IPS-18a (cell line): Measurements from ENCODE around the gene UBAP1.
"Not testable (repeated sequence)": the region's sequence is repeated elsewhere in the genome, so short reads cannot be mapped to it uniquely, and the experiment has no call there.

Source experiments
- H3K27ac ChIP-seq: one replicate; pipeline ENCODE4 v1.5.1; 2013; ENCODE audit warnings: low read length
- H3K27me3 ChIP-seq: one replicate; pipeline ENCODE4 v1.6.1; 2013; ENCODE audit warnings: mild to moderate bottlenecking, low read length; ENCODE audit not compliant: control insufficient read depth, insufficient read depth
- H3K36me3 ChIP-seq: one replicate; pipeline ENCODE4 v1.6.1; 2013; ENCODE audit warnings: low read depth, low read length; ENCODE audit not compliant: control insufficient read depth
- H3K4me1 ChIP-seq: one replicate; pipeline ENCODE4 v1.6.1; 2013; ENCODE audit warnings: low read depth, low read length; ENCODE audit not compliant: control insufficient read depth
- H3K4me3 ChIP-seq: one replicate; pipeline ENCODE4 v1.5.1; 2013; ENCODE audit warnings: low read length
- H3K9ac ChIP-seq: one replicate; pipeline ENCODE4 v1.6.1; 2013; ENCODE audit warnings: mild to moderate bottlenecking, low read length, moderate library complexity
- H3K9me3 ChIP-seq: one replicate; pipeline ENCODE4 v1.6.1; 2013; ENCODE audit warnings: low read depth, low read length; ENCODE audit not compliant: control insufficient read depth

The UBAP1 gene

GRCh38 chr9:34187891-34188240 is 9.0 kb downstream of the UBAP1 start:
- Histone ChIP-seq H3K9me3 (no peaks in the 10 kb centered on the region), H3K9ac (no peak overlapping the region), H3K27me3 (no peaks in the 10 kb centered on the region), H3K4me1 (peaks cover 4% of the 10 kb centered on the region), H3K4me3 (no peak overlapping the region), H3K36me3 (peaks cover 4% of the 10 kb centered on the region), H3K27ac (no peak overlapping the region)

- Histone ChIP-seq H3K9ac (no peak overlapping the region), H3K4me3 (no peak overlapping the region), H3K4me1 (peaks cover 4% of the 10 kb centered on the region), H3K27ac (no peak overlapping the region), H3K36me3 (no peaks in the 10 kb centered on the region), H3K27me3 (no peaks in the 10 kb centered on the region), H3K9me3 (no peaks in the 10 kb centered on the region)
Observed at GRCh38 chr9:34190996-34191892, 12.4 kb downstream of the UBAP1 start.

GRCh38 chr9:34195143-34195542 is 16.3 kb downstream of the UBAP1 start:
- no peak overlapping the region for H3K27ac ChIP-seq
- no peak overlapping the region for H3K4me3 ChIP-seq
- H3K9ac ChIP-seq: no peak overlapping the region
- H3K4me1 ChIP-seq: peaks cover 20% of the 10 kb centered on the region
- no peaks in the 10 kb centered on the region for H3K9me3 ChIP-seq
- no peaks in the 10 kb centered on the region for H3K36me3 ChIP-seq
- no peaks in the 10 kb centered on the region for H3K27me3 ChIP-seq

DNA sequence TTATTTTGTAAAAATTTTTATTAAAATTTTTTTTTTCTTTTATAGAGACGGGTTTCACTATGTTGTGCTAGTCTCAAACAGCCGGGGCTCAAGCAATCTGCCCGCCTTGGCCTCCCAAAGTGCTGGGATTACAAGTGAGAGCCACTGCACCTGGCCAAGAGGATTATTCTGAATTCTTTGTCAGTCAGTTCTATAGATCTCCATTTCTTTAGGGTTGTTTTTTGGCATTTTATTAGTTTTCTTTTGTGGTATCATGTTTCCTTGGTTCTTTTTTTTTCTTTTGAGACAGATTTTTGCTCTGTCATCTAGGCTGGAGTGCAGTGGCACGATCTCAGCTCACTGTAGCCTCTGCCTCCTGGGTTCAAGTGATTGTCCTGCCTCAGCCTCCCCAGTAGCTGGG is 18.4 kb downstream of the UBAP1 start:
- not testable (repeated sequence) for H3K36me3 ChIP-seq, H3K9me3 ChIP-seq, H3K4me3 ChIP-seq, H3K27me3 ChIP-seq, H3K9ac ChIP-seq, H3K27ac ChIP-seq
- peaks cover 16% of the 10 kb centered on the region for H3K4me1 ChIP-seq

- Histone ChIP-seq H3K27ac (peak overlapping the region; percentile 71), H3K4me1 (peaks cover 16% of the 10 kb centered on the region), H3K4me3 (peak overlapping the region; percentile 6), H3K9ac (peak overlapping the region; percentile 19), H3K27me3 (no peaks in the 10 kb centered on the region), H3K36me3 (no peaks in the 10 kb centered on the region), H3K9me3 (no peaks in the 10 kb centered on the region)
Observed at GRCh38 chr9:34197756-34198711, 19.2 kb downstream of the UBAP1 start.

GRCh38 chr9:34200092-34200491 is 21.2 kb downstream of the UBAP1 start:
- Histone ChIP-seq H3K9me3 (no peaks in the 10 kb centered on the region), H3K9ac (no peak overlapping the region), H3K27me3 (no peaks in the 10 kb centered on the region), H3K27ac (no peak overlapping the region), H3K4me1 (peaks cover 16% of the 10 kb centered on the region), H3K36me3 (no peaks in the 10 kb centered on the region), H3K4me3 (no peak overlapping the region)

GRCh38 chr9:34203275-34203991 is 24.6 kb downstream of the UBAP1 start:
- Histone ChIP-seq H3K36me3 (no peaks in the 10 kb centered on the region), H3K27me3 (no peaks in the 10 kb centered on the region), H3K4me3 (no peak overlapping the region), H3K4me1 (peaks cover 5% of the 10 kb centered on the region), H3K9me3 (no peaks in the 10 kb centered on the region), H3K27ac (no peak overlapping the region), H3K9ac (no peak overlapping the region)

- Histone ChIP-seq H3K9ac (no peak overlapping the region), H3K9me3 (no peaks in the 10 kb centered on the region), H3K36me3 (no peaks in the 10 kb centered on the region), H3K4me3 (no peak overlapping the region), H3K27ac (no peak overlapping the region), H3K27me3 (no peaks in the 10 kb centered on the region), H3K4me1 (no peaks in the 10 kb centered on the region)
Observed at GRCh38 chr9:34203992-34204635, 25.3 kb downstream of the UBAP1 start.

- no peaks in the 10 kb centered on the region for H3K9me3 ChIP-seq
- no peak overlapping the region for H3K4me3 ChIP-seq
- H3K27ac ChIP-seq: no peak overlapping the region
- H3K4me1 ChIP-seq: no peaks in the 10 kb centered on the region
- no peaks in the 10 kb centered on the region for H3K27me3 ChIP-seq
- H3K36me3 ChIP-seq: no peaks in the 10 kb centered on the region
- no peak overlapping the region for H3K9ac ChIP-seq
Observed at GRCh38 chr9:34205102-34205501, 26.3 kb downstream of the UBAP1 start.

GRCh38 chr9:34206561-34206960 is 27.7 kb downstream of the UBAP1 start:
- no peaks in the 10 kb centered on the region for H3K4me1 ChIP-seq
- no peak overlapping the region for H3K9ac ChIP-seq
- no peaks in the 10 kb centered on the region for H3K36me3 ChIP-seq
- H3K27me3 ChIP-seq: no peaks in the 10 kb centered on the region
- no peaks in the 10 kb centered on the region for H3K9me3 ChIP-seq
- H3K27ac ChIP-seq: no peak overlapping the region
- no peak overlapping the region for H3K4me3 ChIP-seq

GRCh38 chr9:34211395-34211794 is 32.6 kb downstream of the UBAP1 start:
- no peaks in the 10 kb centered on the region for H3K27me3 ChIP-seq
- H3K36me3 ChIP-seq: no peaks in the 10 kb centered on the region
- H3K27ac ChIP-seq: no peak overlapping the region
- H3K4me3 ChIP-seq: no peak overlapping the region
- no peaks in the 10 kb centered on the region for H3K4me1 ChIP-seq
- no peak overlapping the region for H3K9ac ChIP-seq
- H3K9me3 ChIP-seq: no peaks in the 10 kb centered on the region
